OCI-LY7 (cell line): ENCODE data around the gene SLC5A5. TPM values are rescaled to one million over a fixed set of nuclear protein-coding genes. Genes with fewer than 3 reads are reported as not detected.

Source experiments
- BruUV-seq: library from RNA; stranded (reverse); fragments of 400-500 nt; replicated peaks from 2 replicates; lab custom pipeline; 2021; lab: Mats Ljungman, UMichigan
- CTCF ChIA-PET: fragments of 300-600 bp; sonication (Branson Sonifier 250); formaldehyde crosslinking; loops from one replicate; lab custom pipeline; 2022; ENCODE audit warnings: antibody characterized with exemption; ENCODE audit not compliant: unreplicated experiment; lab: Charles Lee
- POLR2A ChIA-PET: fragments of 300-600 bp; sonication (Branson Sonifier 250); formaldehyde crosslinking; loops from one replicate; lab custom pipeline; 2022; ENCODE audit warnings: antibody characterized with exemption; lab: Charles Lee
- DNase-seq: peaks from one replicate; pipeline ENCODE4 v3.0.0-alpha.2; 2015; ENCODE audit warnings: low spot score
- H2AFZ ChIP-seq: fragments of 200-600 bp; sonication (generic), shearing (Covaris generic); 2 replicates; pipeline ENCODE4 v1.6.1; 2014; ENCODE audit warnings: mild to moderate bottlenecking, antibody characterized with exemption, low read length, moderate library complexity
- H3K27ac ChIP-seq: fragments of 200-600 bp; sonication (generic); 2 replicates; pipeline ENCODE4 v1.5.1; 2014; ENCODE audit warnings: mixed run types, low read depth, mild to moderate bottlenecking, moderate library complexity, low read length, inconsistent platforms; ENCODE audit not compliant: poor library complexity, severe bottlenecking
- H3K36me3 ChIP-seq: fragments of 200-600 bp; sonication (generic); 2 replicates; pipeline ENCODE4 v1.6.1; 2014; ENCODE audit warnings: mild to moderate bottlenecking, antibody characterized with exemption, low read length, moderate library complexity, mixed read lengths; ENCODE audit not compliant: insufficient read depth
- H3K4me1 ChIP-seq: fragments of 200-600 bp; sonication (generic); 2 replicates; pipeline ENCODE4 v1.5.1; 2014; ENCODE audit warnings: mild to moderate bottlenecking, low read length; ENCODE audit not compliant: insufficient read depth, poor library complexity, severe bottlenecking
- H3K4me2 ChIP-seq: fragments of 200-600 bp; sonication (generic); 2 replicates; pipeline ENCODE4 v1.6.1; 2014; ENCODE audit warnings: mild to moderate bottlenecking, low read length
- H3K4me3 ChIP-seq: fragments of 200-600 bp; sonication (generic); 2 replicates; pipeline ENCODE4 v1.5.1; 2014; ENCODE audit warnings: mild to moderate bottlenecking, low read depth, low read length; ENCODE audit not compliant: poor library complexity, severe bottlenecking
- H3K79me2 ChIP-seq: fragments of 200-600 bp; sonication (generic); 2 replicates; pipeline ENCODE4 v1.6.1; 2016; ENCODE audit warnings: low read depth, mild to moderate bottlenecking, low read length, moderate library complexity, mixed read lengths; ENCODE audit not compliant: insufficient read depth
- H3K9me2 ChIP-seq: fragments of 200-600 bp; sonication (generic); 2 replicates; pipeline ENCODE4 v1.6.1; 2016; ENCODE audit warnings: mild to moderate bottlenecking, low read length, mixed read lengths; ENCODE audit not compliant: insufficient read depth
- H3K9me3 ChIP-seq: fragments of 200-600 bp; sonication (generic); 2 replicates; pipeline ENCODE4 v1.6.1; 2014; ENCODE audit warnings: mild to moderate bottlenecking, mixed run types, low read length, mixed read lengths
- H4K20me1 ChIP-seq: fragments of 200-600 bp; sonication (generic); 2 replicates; pipeline ENCODE4 v1.6.1; 2014; ENCODE audit warnings: mild to moderate bottlenecking, antibody characterized with exemption, low read length, moderate library complexity, mixed read lengths; ENCODE audit not compliant: insufficient read depth
- EZH2phosphoT487 ChIP-seq: fragments of 200-600 bp; sonication (generic); IDR thresholded peaks from 2 replicates; pipeline ENCODE4 v1.6.1; 2018; ENCODE audit warnings: low read depth, borderline replicate concordance, mild to moderate bottlenecking, mixed run types, antibody characterized with exemption, low read length, moderate library complexity, mixed read lengths
- intact Hi-C: fragments of 100-400 bp; cut with micrococcal nuclease; formaldehyde crosslinking; loops from one replicate; pipeline ENCODE4 v1.10.0; 2022; ENCODE audit not compliant: unreplicated experiment
- total RNA-seq, 2 experiments: library from RNA; depleted of rRNA in 1 of 2; stranded (reverse); fragments of >200 nt in 1 of 2; shearing (Covaris generic) in 1 of 2; gene quantifications; 2 replicates each; pipeline ENCODE4 v1.2.3, GENCODE V29; 2014 to 2022
- TF ChIP-seq, protein P1 (sequence below): fragments of 200-600 bp; sonication (generic); conservative IDR thresholded peaks from 2 replicates; pipeline ENCODE4 v1.5.1; 2014; ENCODE audit warnings: mild to moderate bottlenecking, antibody characterized with exemption, low read length, moderate library complexity, mixed read lengths

The SLC5A5 gene
- total RNA-seq, 2 experiments from 2014 or later = 0.03 TPM; not detected in 1

DNA sequence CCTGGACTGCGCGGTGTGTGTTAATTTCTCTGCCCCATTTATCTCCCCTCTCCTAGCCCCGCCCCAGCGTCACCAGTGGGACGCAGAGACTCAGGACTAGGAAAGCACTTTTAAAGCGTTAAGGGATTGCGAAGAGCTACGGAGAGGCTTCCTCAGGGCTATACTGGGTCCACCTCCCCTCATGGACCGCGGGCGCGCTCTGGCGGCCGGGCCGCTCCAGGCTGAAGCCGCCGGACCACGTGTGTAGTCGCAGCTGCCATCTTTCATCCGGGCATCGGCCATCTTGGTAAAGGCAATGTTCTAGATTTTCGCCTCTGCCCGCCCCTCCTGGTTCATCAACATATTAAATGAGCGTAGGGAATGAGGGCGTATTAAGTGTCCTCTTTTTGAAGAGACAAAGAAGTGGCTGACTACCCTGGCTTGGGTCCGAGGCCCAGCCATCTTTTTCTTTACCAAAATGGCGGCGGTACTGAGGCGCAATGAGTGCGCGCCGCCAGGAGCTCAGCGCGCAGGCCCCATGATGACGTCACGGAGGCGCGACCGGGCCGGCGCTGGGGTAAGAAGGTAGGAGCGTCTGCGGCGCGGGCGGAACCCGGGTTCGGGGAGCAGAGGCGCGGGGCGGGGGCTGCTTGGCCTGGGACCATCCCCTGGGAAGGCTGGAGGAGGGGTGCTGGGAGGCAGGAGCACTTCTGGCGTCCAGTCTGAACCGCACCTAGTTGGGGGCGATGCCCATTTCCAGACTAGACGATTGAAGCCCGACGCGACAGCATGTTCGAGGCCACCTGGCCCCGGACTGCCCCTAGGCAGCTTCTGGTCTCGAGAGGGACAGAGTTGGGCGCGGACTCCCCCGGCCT, 61.0 kb downstream of the SLC5A5 start, which contains the start of gene CCDC124:
Gene CCDC124 (plus strand): TSS at position 531 of the 854 bp plus-strand sequence. CDS start 3,406 bp downstream, outside the sequence.
- no peak for TF ChIP-seq EZH2phosphoT487
- TF ChIP-seq, protein P1, sequence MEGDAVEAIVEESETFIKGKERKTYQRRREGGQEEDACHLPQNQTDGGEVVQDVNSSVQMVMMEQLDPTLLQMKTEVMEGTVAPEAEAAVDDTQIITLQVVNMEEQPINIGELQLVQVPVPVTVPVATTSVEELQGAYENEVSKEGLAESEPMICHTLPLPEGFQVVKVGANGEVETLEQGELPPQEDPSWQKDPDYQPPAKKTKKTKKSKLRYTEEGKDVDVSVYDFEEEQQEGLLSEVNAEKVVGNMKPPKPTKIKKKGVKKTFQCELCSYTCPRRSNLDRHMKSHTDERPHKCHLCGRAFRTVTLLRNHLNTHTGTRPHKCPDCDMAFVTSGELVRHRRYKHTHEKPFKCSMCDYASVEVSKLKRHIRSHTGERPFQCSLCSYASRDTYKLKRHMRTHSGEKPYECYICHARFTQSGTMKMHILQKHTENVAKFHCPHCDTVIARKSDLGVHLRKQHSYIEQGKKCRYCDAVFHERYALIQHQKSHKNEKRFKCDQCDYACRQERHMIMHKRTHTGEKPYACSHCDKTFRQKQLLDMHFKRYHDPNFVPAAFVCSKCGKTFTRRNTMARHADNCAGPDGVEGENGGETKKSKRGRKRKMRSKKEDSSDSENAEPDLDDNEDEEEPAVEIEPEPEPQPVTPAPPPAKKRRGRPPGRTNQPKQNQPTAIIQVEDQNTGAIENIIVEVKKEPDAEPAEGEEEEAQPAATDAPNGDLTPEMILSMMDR = peak; percentile 98
- Histone ChIP-seq H3K9me3 (no peaks in the 10 kb centered on the region), H3K27ac (peak within 1 kb of the TSS; percentile 58), H3K79me2 (peaks cover 17% of the 10 kb centered on the region), H2AFZ (peak within 1 kb of the TSS; percentile 90), H3K4me3 (peak within 1 kb of the TSS; percentile 92), H3K4me1 (peaks cover 14% of the 10 kb centered on the region), H3K36me3 (peaks cover 6% of the 10 kb centered on the region; the same call in 1 of the 2 replicates), H3K9me2 (no peaks in the 10 kb centered on the region), H4K20me1 (no peaks in the 10 kb centered on the region), H3K4me2 (peak within 1 kb of the TSS; percentile 99)
- ChIA-PET POLR2A (interaction anchor here (0.6 to 1.4 kb wide), 6 partner anchors 15 to 394 kb away, joined by 3 to 15 read pairs (median 4); partner anchors contain the start of genes RPL18A and SLC5A5), CTCF (interaction anchor here (0.9 to 1.0 kb wide), 2 partner anchors 13 to 158 kb away, joined by 3 read pairs; no protein-coding TSS in a partner anchor)
- TSS peak; percentile 84 for BruUV-seq
- DNase-seq = peak; percentile 96
- intact Hi-C loops = loop anchor here (1.0 to 2.0 kb wide), 2 partner anchors 62 to 73 kb away; partner anchors contain the start of genes RPL18A and SLC5A5

DNA sequence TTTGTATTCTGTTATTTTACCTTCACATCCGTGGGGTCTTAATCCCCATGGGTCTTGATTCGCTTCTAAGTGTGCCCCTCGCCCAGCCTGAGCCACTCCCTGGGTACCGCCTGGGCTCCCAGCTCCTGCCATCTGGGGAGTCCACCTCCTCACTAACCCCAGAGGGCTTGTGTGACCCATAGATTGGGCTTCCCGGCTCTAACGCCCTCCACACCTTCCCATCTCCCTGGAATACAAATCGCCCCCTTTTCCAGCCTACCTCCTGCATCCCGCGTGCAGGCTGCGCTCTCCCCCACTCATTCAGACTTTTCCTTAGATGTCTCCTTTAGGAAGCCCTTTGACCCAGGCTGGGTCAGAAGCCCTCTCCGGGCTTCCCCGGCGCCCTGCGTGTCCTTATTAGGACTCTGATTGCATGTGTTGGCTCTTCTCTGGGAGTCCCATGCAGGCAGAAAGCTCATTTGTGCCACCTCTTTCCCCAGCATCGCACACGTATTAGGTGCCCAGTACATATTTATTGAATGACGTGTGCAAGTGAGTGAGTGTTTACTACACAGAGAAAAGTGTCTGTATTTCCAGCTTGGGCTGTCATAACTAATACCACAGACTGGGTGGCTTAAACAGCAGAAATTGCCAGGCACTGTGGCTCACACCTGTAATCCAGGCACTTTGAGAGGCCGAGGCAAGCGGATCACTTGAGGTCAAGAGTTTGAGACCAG, 61.8 kb downstream of the SLC5A5 start:
- peak overlapping the region; percentile 99 for H3K4me2 ChIP-seq
- peaks cover 14% of the 10 kb centered on the region for H3K4me1 ChIP-seq
- peaks cover 17% of the 10 kb centered on the region for H3K79me2 ChIP-seq
- peaks cover 9% of the 10 kb centered on the region; the same call in 1 of the 2 replicates for H3K36me3 ChIP-seq
- intact Hi-C loops = loop anchor here (2.0 kb wide), 1 partner anchor 63 kb away; the partner anchor contains the start of gene SLC5A5
- CTCF ChIA-PET = no interaction called here
- POLR2A ChIA-PET = interaction anchor here (0.6 to 1.4 kb wide), 6 partner anchors 28 to 395 kb away, joined by 3 to 15 read pairs (median 4); partner anchors contain the start of genes RPL18A and SLC5A5
- H4K20me1 ChIP-seq = no peaks in the 10 kb centered on the region
- peak overlapping the region; percentile 58 for H3K27ac ChIP-seq
- no peak for DNase-seq
- H3K4me3 ChIP-seq = peak overlapping the region; percentile 92
- peak overlapping the region; percentile 90; the same call in 1 of the 2 replicates for H2AFZ ChIP-seq
- TF ChIP-seq, protein P1 = no peak
- no peak for TF ChIP-seq EZH2phosphoT487
- no peaks in the 10 kb centered on the region for H3K9me3 ChIP-seq
- no peaks in the 10 kb centered on the region for H3K9me2 ChIP-seq
- no TSS peak for BruUV-seq
